SH-SY5Y (cell line): ENCODE measurements around the gene GMDS.

Experiments
- GATA2 ChIP-seq: IDR thresholded peaks from 2 replicates; pipeline ENCODE4 v1.6.1; 2011; ENCODE audit warnings: mild to moderate bottlenecking, low read depth, low read length
- GATA3 ChIP-seq: IDR thresholded peaks from 2 replicates; pipeline ENCODE4 v1.6.1; 2011; ENCODE audit warnings: low read depth, mild to moderate bottlenecking, low read length, moderate library complexity

DNA sequence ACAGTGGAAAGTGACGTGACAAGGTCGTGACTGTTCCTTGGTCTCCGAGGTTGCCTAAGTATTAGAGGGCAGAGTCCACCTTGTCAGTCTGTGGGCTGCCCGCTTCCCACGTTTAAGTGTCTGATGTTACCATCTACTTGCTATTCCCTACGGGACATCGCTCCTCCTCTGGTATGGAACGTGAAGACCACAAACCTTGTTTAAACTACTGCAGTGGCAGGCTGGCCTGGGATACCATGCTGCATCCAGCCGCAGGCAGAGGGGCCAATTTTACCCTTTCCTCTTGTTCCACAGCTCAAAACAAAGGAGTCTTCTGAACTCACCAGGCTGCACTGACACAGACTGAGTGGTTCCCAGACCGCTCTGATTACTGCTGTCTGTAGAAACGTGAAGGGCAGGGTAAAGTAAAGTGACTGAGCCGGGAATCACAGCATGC lies 359.8 kb downstream of the GMDS start:
- TF ChIP-seq GATA3: no peak
- no peak for TF ChIP-seq GATA2
